Stimulated activated CD4-positive, alpha-beta T cell treated with anti-CD3 and anti-CD28 coated beads, Interleukin-4, amount 100 ng/mL, for 24 hours (primary cell): Measurements from ENCODE around the gene GPR108.
A peak's percentile ranks its signal among the peaks of the same experiment; 100 is the strongest.

Experiments used
- DNase-seq: peaks from one replicate; pipeline ENCODE4 v3.0.0-alpha.2; 2020

The GPR108 gene

DNA sequence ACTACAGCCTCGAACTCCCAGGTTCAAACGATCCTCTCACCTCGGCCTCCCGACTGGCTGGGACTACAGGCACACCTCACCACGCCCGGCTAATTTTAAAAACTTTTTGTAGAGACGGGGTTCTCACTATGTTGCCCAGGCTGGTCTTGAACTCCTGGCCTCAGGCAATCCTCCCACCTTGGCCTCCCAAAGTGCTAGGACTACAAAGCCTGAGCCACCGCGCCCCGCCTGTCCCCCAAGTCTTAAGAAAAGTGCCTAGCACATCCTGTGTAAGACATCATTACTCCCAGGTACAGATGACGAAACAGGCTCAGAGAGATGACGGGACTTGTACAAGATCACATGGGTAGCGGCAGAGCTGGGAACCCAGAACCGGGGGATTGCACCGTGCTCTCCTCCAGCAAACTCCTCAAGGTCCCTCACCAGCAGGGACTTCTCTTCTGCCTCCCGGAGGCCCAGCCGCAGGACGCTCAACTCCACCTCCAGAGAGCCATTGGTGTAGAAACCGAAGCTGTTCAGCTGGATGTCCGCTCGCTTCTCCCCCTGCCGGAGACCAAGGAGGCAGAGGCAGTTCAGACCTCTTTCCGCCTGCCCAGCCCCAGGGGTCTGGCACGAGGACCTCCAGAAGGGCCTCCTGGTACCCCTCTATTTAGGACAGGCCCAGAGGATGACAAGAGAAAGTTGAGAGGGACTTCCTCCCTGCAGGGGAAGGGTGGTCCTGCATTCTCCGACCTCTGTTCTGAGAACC, 1.0 kb downstream of the GPR108 start:
- DNase-seq = peak; percentile 75

GRCh38 chr19:6735181-6735911, 2.0 kb downstream of the GPR108 start:
- no peak for DNase-seq

GRCh38 chr19:6734096-6734696, 3.2 kb downstream of the GPR108 start:
- DNase-seq = no peak

DNA sequence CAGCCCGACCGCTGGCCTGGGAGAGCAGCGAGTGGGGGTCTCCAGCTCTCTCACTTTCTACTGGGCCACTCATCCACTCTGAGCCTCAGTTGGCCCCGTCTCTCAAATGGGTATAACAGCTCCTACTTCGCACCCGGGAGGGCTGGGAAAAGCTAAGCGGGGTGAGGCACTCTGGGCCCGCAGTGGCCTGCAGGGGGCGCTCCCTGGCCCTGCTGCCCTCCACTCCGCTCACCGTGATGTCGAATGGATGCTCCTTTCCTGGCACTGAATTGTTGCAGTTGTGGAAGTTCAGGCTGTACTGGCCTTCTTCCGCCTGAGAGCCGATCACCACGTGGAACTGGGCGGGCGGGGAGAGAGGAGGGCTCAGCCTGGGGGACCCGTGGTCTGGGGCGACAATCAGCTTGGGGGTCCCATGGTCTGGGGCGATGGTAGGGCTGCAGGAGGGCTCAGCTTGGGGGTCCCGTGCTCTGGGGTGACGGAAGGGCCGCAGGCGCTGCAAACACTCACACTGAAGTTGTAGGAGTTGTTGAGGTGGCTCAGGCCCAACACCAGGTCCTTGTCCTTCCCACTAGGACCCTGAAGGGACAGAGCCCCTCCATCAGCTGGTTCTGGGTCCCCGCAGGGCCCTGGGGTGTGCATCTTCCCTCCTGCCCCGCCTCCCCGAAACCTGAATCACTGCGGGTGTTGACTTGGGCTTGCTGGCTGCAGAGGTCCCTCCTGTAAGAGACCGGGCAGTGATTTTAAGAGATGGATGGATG, 3.9 kb downstream of the GPR108 start:
- no peak for DNase-seq

DNA sequence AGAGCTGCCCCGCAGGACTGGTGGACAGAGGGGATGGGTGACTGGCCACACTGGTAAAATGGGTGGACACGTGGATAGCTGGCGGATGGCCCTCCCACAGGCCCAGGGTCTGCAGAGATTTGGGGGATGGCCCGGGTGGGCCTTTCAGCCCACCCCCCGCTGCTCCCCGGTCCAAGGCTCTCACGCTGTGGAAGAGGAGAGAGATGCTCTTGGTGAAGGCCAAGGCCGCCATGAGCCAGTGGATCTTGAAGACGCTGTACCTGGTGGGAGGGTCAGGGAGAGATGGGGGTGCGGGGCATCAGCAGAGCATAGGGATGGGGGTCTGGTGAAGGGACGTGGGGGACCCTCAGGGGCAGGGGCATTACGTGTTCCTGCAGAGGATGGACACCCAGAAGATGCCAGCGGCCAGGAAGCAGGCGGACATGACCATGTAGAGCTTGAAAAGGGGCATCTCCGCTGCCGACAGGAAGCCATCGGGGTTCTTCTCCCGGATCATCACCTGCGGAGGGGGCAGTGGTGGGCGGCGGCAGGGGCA, 4.5 kb downstream of the GPR108 start:
- DNase-seq = no peak

DNA sequence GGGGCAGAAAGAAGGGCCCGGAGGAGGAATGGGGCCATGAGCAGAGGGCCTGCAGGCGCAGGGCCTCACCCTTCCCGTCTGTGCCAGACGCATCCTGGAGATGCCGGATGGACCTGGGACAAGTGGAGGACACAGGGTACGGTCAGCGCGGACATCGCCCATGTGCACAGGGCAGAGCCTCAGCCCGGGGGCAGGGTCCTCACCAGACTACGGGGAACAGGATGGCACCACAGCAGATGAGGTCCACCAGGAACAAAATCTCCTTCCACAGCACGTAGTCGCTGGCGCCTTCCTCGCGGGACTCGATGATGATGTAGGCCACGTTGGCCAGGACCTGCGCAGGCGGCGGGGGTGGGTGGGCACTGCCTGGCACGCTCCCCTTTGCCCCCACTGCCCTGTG, 5.6 kb downstream of the GPR108 start:
- no peak for DNase-seq

GRCh38 chr19:6730941-6731670, 6.3 kb downstream of the GPR108 start:
- DNase-seq = no peak

DNA sequence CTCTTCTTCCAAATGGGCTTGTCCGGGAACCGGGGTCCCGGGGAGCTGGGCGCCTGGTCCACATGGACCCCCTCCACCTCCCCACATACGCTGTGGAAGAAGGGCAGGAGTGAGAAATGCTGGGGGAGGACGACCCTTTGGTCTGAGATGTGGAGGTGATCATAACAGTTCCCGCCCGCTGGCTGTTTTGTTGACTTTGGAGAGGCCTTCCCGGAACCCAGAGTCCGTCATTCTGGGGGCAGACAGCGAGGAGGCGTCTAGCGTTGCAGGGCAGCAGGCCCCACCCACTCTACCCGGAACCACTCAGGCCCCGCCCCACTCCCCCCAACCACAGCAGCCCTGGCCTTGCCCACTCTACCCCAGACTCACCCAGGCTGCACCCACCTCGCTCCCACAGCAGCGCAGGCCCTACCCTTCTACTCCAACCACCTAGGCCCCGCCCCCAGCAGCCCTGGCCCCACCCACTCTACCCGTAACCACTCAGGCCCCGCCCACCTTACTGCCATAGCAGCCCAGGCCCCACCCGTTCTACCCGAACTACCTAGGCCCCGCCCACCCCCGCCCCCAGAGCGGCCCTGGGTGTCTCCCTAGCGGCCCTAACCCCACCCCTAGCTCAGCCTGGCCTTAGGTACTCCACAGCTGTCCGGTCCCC, 7.1 kb downstream of the GPR108 start:
- DNase-seq = peak; percentile 52

DNA sequence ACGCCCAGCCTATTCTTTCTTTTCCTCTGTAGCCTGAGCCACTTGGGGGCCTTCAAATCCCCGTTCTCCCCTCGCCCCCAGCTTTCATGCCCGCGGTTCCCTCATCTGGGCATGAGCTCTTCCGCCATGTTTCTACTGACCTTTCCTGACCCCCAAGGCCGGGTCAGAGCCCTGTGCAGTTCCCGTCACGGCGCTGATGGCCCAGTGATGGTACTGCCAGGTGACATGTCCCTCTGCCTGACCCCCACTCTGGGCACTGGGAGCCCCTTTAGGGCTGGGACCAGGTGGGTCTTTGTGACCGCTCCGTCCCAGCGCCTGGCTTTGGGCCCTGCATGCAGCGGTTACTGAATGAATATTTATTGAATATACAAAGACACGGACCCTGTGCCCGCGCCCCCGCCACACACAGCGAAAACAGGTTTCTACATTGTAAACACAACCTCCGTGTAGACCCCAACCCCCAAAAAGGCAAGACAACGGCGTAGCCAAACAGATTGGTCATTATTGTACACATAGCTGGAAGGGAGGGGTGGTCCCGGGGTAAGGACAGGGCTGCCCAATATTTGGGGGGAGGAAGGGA, 7.7 kb downstream of the GPR108 start:
- no peak for DNase-seq

DNA sequence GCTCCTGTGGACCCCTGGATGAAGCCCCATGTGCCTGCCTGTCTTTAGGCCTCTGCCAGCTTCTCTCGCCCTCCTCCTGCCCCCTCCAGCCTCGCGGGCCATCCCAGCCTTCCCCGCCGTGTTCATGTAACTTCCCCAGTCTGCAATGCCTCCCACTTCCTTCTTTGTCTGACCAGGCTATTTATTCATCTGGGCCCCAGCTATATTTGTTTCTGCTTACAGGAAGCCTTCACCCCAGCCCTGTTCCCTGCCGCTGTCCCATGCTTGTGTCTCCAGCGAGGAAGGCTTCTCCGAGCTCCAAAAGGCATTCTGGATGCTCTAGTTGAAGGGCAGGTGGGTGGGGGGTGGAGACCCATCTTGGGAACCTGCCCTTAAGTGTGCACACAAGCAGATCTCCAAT, 9.0 kb downstream of the GPR108 start:
- DNase-seq = no peak

GRCh38 chr19:6725513-6726231, 11.7 kb downstream of the GPR108 start:
- DNase-seq = no peak

DNA sequence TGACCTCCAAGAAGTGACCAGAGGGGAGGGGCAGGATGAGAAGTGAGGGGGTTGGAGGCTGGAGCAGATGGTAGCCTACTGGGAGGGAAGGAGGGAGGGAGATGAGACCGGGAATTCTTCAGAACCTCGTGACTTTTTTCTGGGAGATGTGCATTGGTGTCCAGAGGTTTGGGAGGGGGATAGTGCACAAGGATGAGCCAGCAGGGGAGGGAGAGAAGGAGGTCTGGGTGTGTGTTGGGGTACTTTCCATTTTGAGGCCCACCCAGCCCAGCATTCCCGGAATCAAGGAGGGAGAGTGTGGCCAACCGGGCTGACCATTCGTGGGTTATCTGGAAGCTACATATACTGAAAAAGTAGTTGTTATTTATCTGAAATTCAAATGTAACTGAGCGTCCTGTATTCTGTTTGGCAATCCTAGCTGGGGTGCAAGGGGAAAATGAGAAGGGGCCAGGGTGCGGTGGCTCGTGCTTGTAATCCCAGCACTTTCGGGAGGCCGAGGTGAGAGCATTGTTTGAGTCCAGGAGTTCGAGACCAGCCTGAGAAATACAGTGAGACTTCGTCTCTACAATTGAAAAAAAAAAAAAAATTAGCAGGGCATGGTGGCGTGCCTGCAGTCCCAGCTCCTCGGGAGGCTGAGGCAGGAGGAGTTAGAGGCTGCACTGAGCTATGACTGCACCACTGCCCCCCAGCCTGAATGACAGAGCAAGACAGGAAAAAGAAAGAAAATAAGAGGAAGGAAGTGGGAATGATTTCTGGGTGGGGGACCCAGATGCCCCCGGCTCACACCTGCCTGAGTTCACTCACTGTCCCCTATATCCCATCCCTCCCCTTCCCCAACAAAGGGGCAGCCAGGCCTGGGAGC, 12.5 kb downstream of the GPR108 start:
- no peak for DNase-seq

DNA sequence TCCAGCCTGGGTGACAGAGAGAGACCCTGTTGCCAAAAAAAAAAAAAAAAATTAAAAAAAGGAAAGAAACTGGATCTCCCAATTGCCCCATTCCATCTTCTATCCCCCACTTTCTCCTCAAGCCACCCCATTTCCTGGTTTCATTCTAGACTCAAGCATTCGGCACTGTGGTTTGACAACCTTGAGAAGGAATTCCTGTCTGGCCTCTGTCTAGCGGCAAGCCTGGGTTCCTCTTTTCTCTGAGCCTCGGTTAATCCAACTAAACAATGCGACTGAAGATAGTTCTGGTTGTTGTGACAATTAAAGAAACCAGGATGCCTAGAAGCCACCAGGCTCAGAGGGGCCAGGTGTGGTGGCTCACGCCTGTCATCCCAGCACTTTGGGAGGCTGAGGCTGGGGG, 13.6 kb downstream of the GPR108 start:
- no peak for DNase-seq

GRCh38 chr19:6723108-6723618, 14.2 kb downstream of the GPR108 start:
- DNase-seq = no peak

- DNase-seq = no peak
Observed at GRCh38 chr19:6721773-6722172, 15.6 kb downstream of the GPR108 start.

DNA sequence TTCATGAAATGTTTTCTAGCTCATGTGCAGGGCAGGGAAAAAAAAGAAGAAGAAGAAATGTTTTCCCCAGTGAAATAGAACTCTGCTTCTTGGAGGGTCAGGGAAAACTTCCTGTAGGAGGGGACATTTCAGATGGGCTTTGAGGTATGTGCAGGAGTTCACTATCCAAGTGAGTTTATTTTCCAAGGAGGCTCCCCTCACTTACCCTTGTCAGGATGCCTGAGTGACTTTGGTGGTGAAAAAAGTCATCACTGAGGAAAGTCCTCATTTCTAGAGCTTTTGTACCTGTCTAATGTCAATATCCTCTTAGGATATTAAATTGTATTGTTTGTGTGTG, 16.3 kb downstream of the GPR108 start:
- no peak for DNase-seq

- no peak for DNase-seq
Observed at GRCh38 chr19:6720369-6721137, 16.8 kb downstream of the GPR108 start, which contains the start of gene C3. Gene C3 (minus strand): TSS chr19:6720650. CDS start chr19:6720589, 61 bp downstream.

- no peak for DNase-seq
Observed at GRCh38 chr19:6719992-6720368, 17.4 kb downstream of the GPR108 start.

DNA sequence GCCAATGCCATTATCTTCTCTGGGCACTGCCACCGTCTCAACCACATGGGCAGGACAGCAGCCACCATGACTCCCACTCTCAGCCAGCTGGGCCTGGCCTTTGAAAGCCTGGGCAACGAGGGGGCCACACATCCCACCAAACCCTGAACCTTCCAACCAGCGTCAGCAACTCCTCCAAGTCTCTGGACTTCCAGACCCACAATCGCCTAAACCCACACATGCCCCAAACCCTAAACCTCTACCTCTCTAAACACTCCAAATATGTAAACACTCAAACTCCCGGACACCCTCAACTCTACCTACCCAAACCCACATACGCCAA, 17.9 kb downstream of the GPR108 start:
- DNase-seq = no peak
